ENCODE data around the gene RHOJ. TPM values are rescaled to one million over a fixed set of nuclear protein-coding genes. Genes with fewer than 3 reads are reported as not detected.

RHOJ gene
- total and polyA plus RNA-seq, 4 donors, result 1.0 to 1.7 (median 1.2) TPM

GRCh38 chr14:63249092-63249491 is 44.8 kb downstream of the RHOJ start:
- Histone ChIP-seq H3K9me3 (ENCODE audit: control insufficient read depth in 4 of 4, low read length in 3 of 4) (no peaks in the 10 kb centered on the region), H3K27me3 (ENCODE audit: control insufficient read depth in 4 of 4, insufficient read depth in 4 of 4, low read length in 3 of 4) (peaks cover 0 to 5% (median 0%) of the 10 kb centered on the region in 4 donors), H3K4me1 (ENCODE audit: control insufficient read depth in 4 of 4, insufficient read depth in 4 of 4, low read length in 3 of 4) (no peaks in the 10 kb centered on the region), H3K36me3 (ENCODE audit: control insufficient read depth in 4 of 4, insufficient read depth in 3 of 4, low read depth in 1 of 4, low read length in 3 of 4) (no peaks in the 10 kb centered on the region), H3K27ac (ENCODE audit: low read depth in 1 of 2, low read length in 2 of 2) (no peak overlapping the region), H3K4me3 (ENCODE audit: low read depth in 1 of 3, low read length in 3 of 3) (no peak overlapping the region), H3K9ac (ENCODE audit: low read depth in 1 of 2, low read length in 2 of 2) (no peak overlapping the region)
- no peak for TF ChIP-seq JUND (IDR thresholded peaks at IDR 0.05)
- no peak for TF ChIP-seq ZBTB33 (IDR thresholded peaks at IDR 0.05)
- TF ChIP-seq RXRA (IDR thresholded peaks at IDR 0.05), result no peak
- TF ChIP-seq REST (IDR thresholded peaks at IDR 0.05), result no peak
- TF ChIP-seq MAX (IDR thresholded peaks at IDR 0.05), result no peak
- TF ChIP-seq GABPA (IDR thresholded peaks at IDR 0.05 in 1 of 2, conservative IDR thresholded peaks at IDR 0.05 in 1 of 2), result no peak
- no peak for TF ChIP-seq RAD21 (IDR thresholded peaks at IDR 0.05)
- TF ChIP-seq FOXA2 (IDR thresholded peaks at IDR 0.05), result no peak
- no peak for TF ChIP-seq NR2F2 (IDR thresholded peaks at IDR 0.05)
- DNase-seq (ENCODE audit: low spot score), result no peak
- 68% methylated on average over 2 of the region's 2 CpGs for WGBS

GRCh38 chr14:63257299-63257698 is 53.1 kb downstream of the RHOJ start:
- TF ChIP-seq NR2F2 (IDR thresholded peaks at IDR 0.05) (peak; percentile 42), HNF4G (IDR thresholded peaks at IDR 0.05) (no peak), GABPA (IDR thresholded peaks at IDR 0.05 in 1 of 2, conservative IDR thresholded peaks at IDR 0.05 in 1 of 2) (no peak), ATF3 (IDR thresholded peaks at IDR 0.05) (no peak), ZBTB33 (IDR thresholded peaks at IDR 0.05) (no peak), YY1 (IDR thresholded peaks at IDR 0.05) (no peak)
- H3K27me3 ChIP-seq (ENCODE audit: control insufficient read depth in 4 of 4, insufficient read depth in 4 of 4, low read length in 3 of 4), result peaks cover 0 to 8% (median 0%) of the 10 kb centered on the region in 4 donors
- WGBS, result 24% methylated on average over 4 of the region's 4 CpGs
- H3K9me3 ChIP-seq (ENCODE audit: control insufficient read depth in 4 of 4, low read length in 3 of 4), result no peaks in the 10 kb centered on the region
- no peaks in the 10 kb centered on the region for H3K4me1 ChIP-seq (ENCODE audit: control insufficient read depth in 4 of 4, insufficient read depth in 4 of 4, low read length in 3 of 4)
- H3K4me3 ChIP-seq (ENCODE audit: low read depth in 1 of 3, low read length in 3 of 3), result no peak overlapping the region
- H3K9ac ChIP-seq (ENCODE audit: low read depth in 1 of 2, low read length in 2 of 2), result no peak overlapping the region
- DNase-seq (ENCODE audit: low spot score), result no peak
- no peak overlapping the region for H3K27ac ChIP-seq (ENCODE audit: low read depth in 1 of 2, low read length in 2 of 2)
- H3K36me3 ChIP-seq (ENCODE audit: control insufficient read depth in 4 of 4, insufficient read depth in 3 of 4, low read depth in 1 of 4, low read length in 3 of 4), result no peaks in the 10 kb centered on the region

Data from liver (tissue), 9 donors.